Measurements from ENCODE around the gene RPS15.

Gene RPS15

GRCh38 chr19:1450735-1451731 lies 12.8 kb downstream of the RPS15 start:
- no peak for DNase-seq (ENCODE audit: low read depth, low spot score)

GRCh38 chr19:1451916-1452801 lies 14.0 kb downstream of the RPS15 start:
- DNase-seq (ENCODE audit: low read depth, low spot score) = no peak

- no peak for DNase-seq (ENCODE audit: low read depth, low spot score)
Measured at GRCh38 chr19:1452802-1453524, 14.8 kb downstream of the RPS15 start.

- no peak for DNase-seq (ENCODE audit: low read depth, low spot score)
Measured at GRCh38 chr19:1453525-1454364, 15.5 kb downstream of the RPS15 start.

- no peak for DNase-seq (ENCODE audit: low read depth, low spot score)
Measured at GRCh38 chr19:1455002-1455335, 16.8 kb downstream of the RPS15 start.

GRCh38 chr19:1455336-1456120 lies 17.3 kb downstream of the RPS15 start:
- no peak for DNase-seq (ENCODE audit: low read depth, low spot score)

- DNase-seq (ENCODE audit: low read depth, low spot score) = no peak
Measured at GRCh38 chr19:1456121-1456900, 18.1 kb downstream of the RPS15 start.

GRCh38 chr19:1457031-1457739 lies 19.0 kb downstream of the RPS15 start:
- DNase-seq (ENCODE audit: low read depth, low spot score) = no peak

GRCh38 chr19:1457892-1458291 lies 19.7 kb downstream of the RPS15 start:
- no peak for DNase-seq (ENCODE audit: low read depth, low spot score)

- no peak for DNase-seq (ENCODE audit: low read depth, low spot score)
Measured at GRCh38 chr19:1459479-1459878, 21.3 kb downstream of the RPS15 start.

GRCh38 chr19:1460033-1460995 lies 22.1 kb downstream of the RPS15 start:
- DNase-seq (ENCODE audit: low read depth, low spot score) = no peak

GRCh38 chr19:1461862-1462261 lies 23.7 kb downstream of the RPS15 start:
- DNase-seq (ENCODE audit: low read depth, low spot score) = no peak

GRCh38 chr19:1465191-1466016 lies 27.2 kb downstream of the RPS15 start:
- DNase-seq (ENCODE audit: low read depth, low spot score) = no peak

GRCh38 chr19:1466018-1466460 lies 27.8 kb downstream of the RPS15 start:
- DNase-seq (ENCODE audit: low read depth, low spot score) = no peak

GRCh38 chr19:1466461-1467214 lies 28.4 kb downstream of the RPS15 start:
- no peak for DNase-seq (ENCODE audit: low read depth, low spot score)

- no peak for DNase-seq (ENCODE audit: low read depth, low spot score)
Measured at GRCh38 chr19:1467215-1467489, 29.0 kb downstream of the RPS15 start.

All from activated naive CD8-positive, alpha-beta T cell treated with anti-CD3 and anti-CD28 coated beads, Interleukin-2, amount 50 U/mL, for 16 hours (primary cell).